Sigmoid colon (tissue), 4 donors: ENCODE measurements around the gene CLCN3.
"Not testable (repeated sequence)": the region's sequence is repeated elsewhere in the genome, so short reads cannot be mapped to it uniquely, and the experiment has no call there.

Experiments
- CTCF ChIP-seq, 4 experiments: fragments of 450-650 bp in 3 of 4; fragments of 200-600 bp in 1 of 4; IDR thresholded peaks; one replicate each; pipeline ENCODE4 v1.5.1; 2016 to 2019; ENCODE audit warnings: antibody characterized with exemption in 4 of 4, mild to moderate bottlenecking in 3 of 4, moderate library complexity in 2 of 4
- POLR2A ChIP-seq, 2 donors: fragments of 450-650 bp; IDR thresholded peaks; one replicate each; pipeline ENCODE4 v1.6.1; 2016; ENCODE audit warnings: antibody characterized with exemption in 2 of 2, mild to moderate bottlenecking in 2 of 2, moderate library complexity in 2 of 2
- POLR2AphosphoS5 ChIP-seq, 4 donors: sonication (generic); formaldehyde crosslinking; IDR thresholded peaks; one replicate each; pipeline ENCODE4 v1.6.1; 2017; ENCODE audit warnings: antibody characterized with exemption in 4 of 4

GRCh38 chr4:169738604-169739003, 118.2 kb downstream of the CLCN3 start:
- TF ChIP-seq CTCF, POLR2A, POLR2AphosphoS5 (IDR thresholded peaks at IDR 0.05): not testable (repeated sequence)
